ENCODE measurements around the gene ITPR1. TPM values are rescaled to one million over a fixed set of nuclear protein-coding genes. Genes with fewer than 3 reads are reported as not detected.

ITPR1 gene
- total RNA-seq, 3 donors from 2014 or later: 59.0 to 92.3 (median 88.9) TPM

GRCh38 chr3:4886448-4886847 lies 393.3 kb downstream of the ITPR1 start:
- Mint-ChIP-seq H3K9me3 (no peaks in the 10 kb centered on the region), H3K27me3 (ENCODE audit: low read depth) (no peaks in the 10 kb centered on the region), H3K4me1 (ENCODE audit: low read depth) (peaks cover 22% of the 10 kb centered on the region), H3K4me3 (no peak overlapping the region), H3K36me3 (ENCODE audit: insufficient read depth) (no peaks in the 10 kb centered on the region)
- DNase-seq (no peak), ATAC-seq (no peak)

- H3K9me3 Mint-ChIP-seq: no peaks in the 10 kb centered on the region
Measured at GRCh38 chr3:4887177-4887576, 394.0 kb downstream of the ITPR1 start.

GRCh38 chr3:4888913-4889846 lies 396.0 kb downstream of the ITPR1 start:
- no peaks in the 10 kb centered on the region for H3K9me3 Mint-ChIP-seq
- peaks cover 24% of the 10 kb centered on the region for H3K4me1 Mint-ChIP-seq (ENCODE audit: low read depth)

More at GRCh38 chr3:4887177-4887576, 394.0 kb downstream of the ITPR1 start:
- H3K27me3 Mint-ChIP-seq (ENCODE audit: low read depth): no peaks in the 10 kb centered on the region
- H3K4me3 Mint-ChIP-seq: no peak overlapping the region
- peaks cover 22% of the 10 kb centered on the region for H3K4me1 Mint-ChIP-seq (ENCODE audit: low read depth)
- DNase-seq (no peak), ATAC-seq (no peak)
- no peaks in the 10 kb centered on the region for H3K36me3 Mint-ChIP-seq (ENCODE audit: insufficient read depth)

DNA sequence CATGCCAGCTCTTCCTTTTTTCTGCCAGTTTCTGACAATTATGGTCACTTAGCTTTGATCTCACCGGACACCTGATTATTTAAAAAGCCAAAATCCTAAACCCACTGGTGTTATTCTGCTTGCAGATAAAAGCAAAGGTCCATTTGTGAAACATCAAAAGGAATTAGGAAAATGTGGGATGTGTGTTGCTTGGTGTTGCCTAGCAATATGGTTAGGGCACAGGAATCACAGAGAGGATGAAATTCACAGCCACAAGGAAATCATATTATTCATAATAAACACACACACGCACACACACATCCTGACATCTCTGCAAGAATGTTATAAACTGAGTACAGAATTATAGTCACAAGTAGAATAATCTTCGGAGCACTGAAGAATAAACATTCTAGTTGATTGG lies 396.7 kb downstream of the ITPR1 start:
- DNase-seq (no peak), ATAC-seq (no peak)
- Mint-ChIP-seq H3K36me3 (ENCODE audit: insufficient read depth) (no peaks in the 10 kb centered on the region), H3K4me3 (no peak overlapping the region), H3K9me3 (no peaks in the 10 kb centered on the region), H3K27me3 (ENCODE audit: low read depth) (no peaks in the 10 kb centered on the region), H3K4me1 (ENCODE audit: low read depth) (peaks cover 24% of the 10 kb centered on the region)

More at GRCh38 chr3:4888913-4889846, 396.0 kb downstream of the ITPR1 start:
- Mint-ChIP-seq H3K27me3 (ENCODE audit: low read depth) (no peaks in the 10 kb centered on the region), H3K4me3 (no peak overlapping the region), H3K36me3 (ENCODE audit: insufficient read depth) (no peaks in the 10 kb centered on the region)
- ATAC-seq (peak; percentile 80 to 82), DNase-seq (no peak)

DNA sequence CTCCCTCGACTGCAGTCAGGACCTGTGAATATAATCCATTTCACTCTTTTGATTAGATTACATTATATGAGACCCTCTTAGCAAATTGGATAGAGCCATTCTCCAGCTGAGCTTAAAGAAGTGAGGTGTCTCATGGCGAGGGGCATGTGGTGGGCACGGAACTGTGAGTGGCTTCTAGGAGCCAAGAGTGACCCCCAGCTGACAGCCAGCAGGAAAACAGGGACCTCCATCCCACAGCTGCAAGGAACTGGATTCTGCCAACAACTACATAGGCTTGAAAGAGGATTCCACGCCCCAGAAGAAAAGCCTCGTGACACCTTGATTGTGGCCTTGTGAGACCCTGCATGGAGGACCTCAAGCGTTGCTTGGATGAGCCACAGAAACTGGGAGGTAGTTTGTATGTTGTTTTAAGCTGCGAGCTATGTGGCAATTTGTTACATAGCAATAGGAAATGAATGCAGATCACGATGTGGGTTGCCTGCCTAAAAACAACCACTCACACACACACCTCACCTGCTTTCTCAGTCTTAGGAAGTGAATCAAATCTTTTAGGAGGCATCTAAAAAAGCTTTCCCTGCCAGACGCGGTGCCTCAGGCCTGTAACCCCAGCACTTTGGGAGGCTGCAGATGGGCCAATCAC lies 401.9 kb downstream of the ITPR1 start:
- no peaks in the 10 kb centered on the region for H3K36me3 Mint-ChIP-seq (ENCODE audit: insufficient read depth)
- H3K9me3 Mint-ChIP-seq: no peaks in the 10 kb centered on the region
- no peaks in the 10 kb centered on the region for H3K27me3 Mint-ChIP-seq (ENCODE audit: low read depth)
- ATAC-seq (no peak), DNase-seq (no peak)
- no peak overlapping the region for H3K4me3 Mint-ChIP-seq
- H3K4me1 Mint-ChIP-seq (ENCODE audit: low read depth): peaks cover 26% of the 10 kb centered on the region

GRCh38 chr3:4895838-4896237 lies 402.7 kb downstream of the ITPR1 start:
- no peak for DNase-seq
- Mint-ChIP-seq H3K27me3 (ENCODE audit: low read depth) (no peaks in the 10 kb centered on the region), H3K4me3 (no peak overlapping the region), H3K36me3 (ENCODE audit: insufficient read depth) (no peaks in the 10 kb centered on the region), H3K9me3 (no peaks in the 10 kb centered on the region), H3K4me1 (ENCODE audit: low read depth) (peaks cover 32% of the 10 kb centered on the region)
- no peak for ATAC-seq

Other genes with a start within 250 kb of the ITPR1 start
- 10 to 100 TPM; 19.0 to 21.3 (median 19.9) TPM for gene SETMAR, start 190.0 kb upstream of the ITPR1 start, total RNA-seq
- gene SUMF1, start 26.1 kb upstream of the ITPR1 start, total RNA-seq: 10 to 100 TPM in 1 of 3 donors, 1 to 10 TPM in 2; 7.5 to 10.4 (median 9.4) TPM

All from activated T-cell treated with anti-CD3 and anti-CD28 coated beads, Interleukin-2, amount 50 U/mL, for 4 hours (primary cell).